DLD1 (cell line): ENCODE data around the gene KCNA3.

Experiments
- in situ Hi-C: cut with HindIII; loops from 2 replicates; pipeline ENCODE4 v1.10.0; 2017; ENCODE audit warnings: low sequenced_read_pairs

The KCNA3 gene

GRCh38 chr1:110674337-110675059 is at the start of gene KCNA3:
Gene KCNA3, minus strand, starts transcription at chr1:110674940. Its CDS starts 131 bp downstream, at chr1:110674809.
- in situ Hi-C loops = no loop called here

GRCh38 chr1:110722807-110723206 is 48.1 kb upstream of the KCNA3 start:
- in situ Hi-C loops = no loop called here

- in situ Hi-C loops = no loop called here
These were observed 45.2 kb upstream of the KCNA3 start for GRCh38 chr1:110719908-110720307.

GRCh38 chr1:110718452-110718851 is 43.7 kb upstream of the KCNA3 start:
- in situ Hi-C loops = no loop called here

GRCh38 chr1:110717179-110717578 is 42.4 kb upstream of the KCNA3 start:
- in situ Hi-C loops = no loop called here

- in situ Hi-C loops = no loop called here
These were observed 39.7 kb upstream of the KCNA3 start for GRCh38 chr1:110714374-110714995.

GRCh38 chr1:110713221-110713620 is 38.5 kb upstream of the KCNA3 start:
- in situ Hi-C loops = no loop called here

GRCh38 chr1:110710314-110710713 is 35.6 kb upstream of the KCNA3 start:
- in situ Hi-C loops = no loop called here

- in situ Hi-C loops = no loop called here
These were observed 34.3 kb upstream of the KCNA3 start for GRCh38 chr1:110708974-110709440.

GRCh38 chr1:110707232-110707631 is 32.5 kb upstream of the KCNA3 start:
- in situ Hi-C loops = no loop called here

GRCh38 chr1:110706621-110707020 is 31.9 kb upstream of the KCNA3 start:
- in situ Hi-C loops = no loop called here

- in situ Hi-C loops = no loop called here
These were observed 27.5 kb upstream of the KCNA3 start for GRCh38 chr1:110702260-110702659.

GRCh38 chr1:110700767-110701166 is 26.0 kb upstream of the KCNA3 start:
- in situ Hi-C loops = no loop called here

- in situ Hi-C loops = no loop called here
These were observed 22.9 kb upstream of the KCNA3 start for GRCh38 chr1:110697606-110698005.

- in situ Hi-C loops = no loop called here
These were observed 22.1 kb upstream of the KCNA3 start for GRCh38 chr1:110696818-110697217.

- in situ Hi-C loops = no loop called here
These were observed 16.1 kb upstream of the KCNA3 start for GRCh38 chr1:110690709-110691365.

GRCh38 chr1:110689868-110690267 is 15.1 kb upstream of the KCNA3 start:
- in situ Hi-C loops = no loop called here

- in situ Hi-C loops = no loop called here
These were observed 13.8 kb upstream of the KCNA3 start for GRCh38 chr1:110688514-110688913.

GRCh38 chr1:110687250-110687649 is 12.5 kb upstream of the KCNA3 start:
- in situ Hi-C loops = no loop called here

- in situ Hi-C loops = no loop called here
These were observed 11.4 kb upstream of the KCNA3 start for GRCh38 chr1:110686188-110686587.

- in situ Hi-C loops = no loop called here
These were observed 9.8 kb upstream of the KCNA3 start for GRCh38 chr1:110684491-110684890.

GRCh38 chr1:110682898-110683297 is 8.2 kb upstream of the KCNA3 start:
- in situ Hi-C loops = no loop called here
